H1 (cell line): ENCODE results near the gene ARHGAP26. TPM values are rescaled to one million over a fixed set of nuclear protein-coding genes. Genes with fewer than 3 reads are reported as not detected.

Experiments used
- CTCF ChIA-PET: fragments of 300-600 bp; sonication (Branson Sonifier 250); formaldehyde crosslinking; loops from one replicate; lab custom pipeline; 2021; ENCODE audit not compliant: partially characterized antibody; lab: Charles Lee
- POLR2A ChIA-PET: fragments of 300-600 bp; sonication (Branson Sonifier 250); formaldehyde crosslinking; loops from one replicate; lab custom pipeline; 2021; ENCODE audit warnings: inconsistent platforms; ENCODE audit not compliant: partially characterized antibody; lab: Charles Lee
- DNase-seq, 2 experiments: peaks; one replicate each; pipeline versions ENCODE4 v3.0.0 to v3.0.0-alpha.2; 2010 to 2022; ENCODE audit warnings: low spot score in 2 of 2, low read depth in 1 of 2, mixed read lengths in 1 of 2
- FAIRE-seq: peaks from 2 replicates; lab custom pipeline; 2011; peaks lifted over from hg19 to GRCh38; lab: Jason Lieb, UNC
- H2AFZ ChIP-seq: 2 replicates; pipeline ENCODE4 v1.8.1; 2012; ENCODE audit warnings: low read length, inconsistent platforms
- H2AK5ac ChIP-seq: 2 replicates; pipeline ENCODE4 v1.6.1; 2013; ENCODE audit warnings: low read depth, low read length
- H2BK120ac ChIP-seq: replicated peaks from 2 replicates; pipeline ENCODE3; 2013; ENCODE audit warnings: low read depth, low read length, inconsistent platforms
- H2BK12ac ChIP-seq: 2 replicates; pipeline ENCODE4 v1.6.1; 2013; ENCODE audit warnings: low read depth, low read length
- H2BK15ac ChIP-seq: 2 replicates; pipeline ENCODE4 v1.6.1; 2013; ENCODE audit warnings: low read length
- H2BK20ac ChIP-seq: 2 replicates; pipeline ENCODE4 v1.6.1; 2013; ENCODE audit warnings: low read length
- H2BK5ac ChIP-seq: 2 replicates; pipeline ENCODE4 v1.6.1; 2013; ENCODE audit warnings: low read depth, low read length
- H3K14ac ChIP-seq: 2 replicates; pipeline ENCODE4 v1.6.1; 2013; ENCODE audit warnings: inconsistent platforms; ENCODE audit not compliant: insufficient read length
- H3K18ac ChIP-seq: 2 replicates; pipeline ENCODE4 v1.6.1; 2013; ENCODE audit warnings: low read length; ENCODE audit errors: extremely low read depth
- H3K23ac ChIP-seq: 2 replicates; pipeline ENCODE4 v1.6.1; 2013; ENCODE audit warnings: inconsistent platforms; ENCODE audit not compliant: insufficient read length
- H3K23me2 ChIP-seq: 2 replicates; pipeline ENCODE4 v1.6.1; 2013; ENCODE audit warnings: low read depth, low read length
- H3K27ac ChIP-seq: 2 replicates; pipeline ENCODE4 v1.6.1; 2011; ENCODE audit warnings: low read depth, low read length, inconsistent platforms
- H3K27me3 ChIP-seq, 4 experiments: replicated peaks in 1 of 4; 1 replicate in 1 of 4; 2 replicates in 3 of 4; pipeline versions ENCODE4 v1.6.1 to v1.8.1; 2011 to 2013; ENCODE audit warnings: low read length in 3 of 4, mild to moderate bottlenecking in 3 of 4, inconsistent platforms in 2 of 4, mixed read lengths in 2 of 4, moderate library complexity in 1 of 4; ENCODE audit not compliant: control insufficient read depth in 3 of 4, insufficient read depth in 3 of 4; ENCODE audit errors: extremely low read depth in 1 of 4
- H3K36me3 ChIP-seq, 4 experiments: 2 replicates each; pipeline versions ENCODE4 v1.6.1 to v1.8.1; 2011 to 2013; ENCODE audit warnings: mild to moderate bottlenecking in 4 of 4, low read length in 3 of 4, moderate library complexity in 2 of 4, control low read depth in 1 of 4, inconsistent platforms in 1 of 4; ENCODE audit not compliant: insufficient read depth in 4 of 4, control insufficient read depth in 2 of 4
- H3K4ac ChIP-seq: replicated peaks from 2 replicates; pipeline ENCODE3; 2013; ENCODE audit warnings: low read length, low read depth, mixed read lengths, inconsistent platforms; ENCODE audit not compliant: insufficient read length
- H3K4me1 ChIP-seq, 4 experiments: replicated peaks in 1 of 4; 1 replicate in 1 of 4; 2 replicates in 3 of 4; pipeline versions ENCODE4 v1.6.1 to v1.8.1; 2011 to 2013; ENCODE audit warnings: low read length in 3 of 4, inconsistent platforms in 2 of 4, mixed read lengths in 1 of 4; ENCODE audit not compliant: insufficient read depth in 4 of 4, control insufficient read depth in 3 of 4
- H3K4me2 ChIP-seq, 2 experiments: 2 replicates each; pipeline versions ENCODE4 v1.6.1 to v1.8.1; 2011 to 2013; ENCODE audit warnings: low read depth in 2 of 2, low read length in 2 of 2, control low read depth in 1 of 2, inconsistent platforms in 1 of 2, mild to moderate bottlenecking in 1 of 2; ENCODE audit not compliant: insufficient read depth in 1 of 2
- H3K4me3 ChIP-seq, 4 experiments: fragments of 200-600, 300-600 bp in 1 of 4; sonication (generic), shearing (Covaris generic), sonication (Bioruptor Twin) in 1 of 4; 2 replicates each; pipeline versions ENCODE4 v1.5.1 to v1.8.1; 2011 to 2016; ENCODE audit warnings: low read length in 4 of 4, low read depth in 3 of 4, control low read depth in 2 of 4, inconsistent platforms in 2 of 4, mild to moderate bottlenecking in 2 of 4, mixed read lengths in 1 of 4, moderate library complexity in 1 of 4; ENCODE audit not compliant: insufficient read depth in 2 of 4; ENCODE audit errors: extremely low read depth in 1 of 4
- H3K56ac ChIP-seq: replicated peaks from 2 replicates; pipeline ENCODE3; 2013; ENCODE audit warnings: low read depth, mild to moderate bottlenecking, mixed read lengths, low read length, inconsistent platforms; ENCODE audit not compliant: insufficient read length
- H3K79me1 ChIP-seq: 2 replicates; pipeline ENCODE4 v1.6.1; 2013; ENCODE audit warnings: low read depth, low read length, control low read depth
- H3K79me2 ChIP-seq, 2 experiments: 2 replicates each; pipeline versions ENCODE4 v1.6.1 to v1.8.1; 2012 to 2013; ENCODE audit warnings: low read length in 2 of 2, mild to moderate bottlenecking in 2 of 2, inconsistent platforms in 1 of 2; ENCODE audit not compliant: insufficient read depth in 2 of 2, control insufficient read depth in 1 of 2
- H3K9ac ChIP-seq, 4 experiments: replicated peaks in 1 of 4; 1 replicate in 1 of 4; 2 replicates in 3 of 4; pipeline versions ENCODE4 v1.6.1 to v1.8.1; 2011 to 2013; ENCODE audit warnings: low read depth in 3 of 4, low read length in 3 of 4, control low read depth in 2 of 4, mild to moderate bottlenecking in 2 of 4, moderate library complexity in 2 of 4, inconsistent platforms in 1 of 4; ENCODE audit errors: extremely low read depth in 1 of 4
- H3K9me3 ChIP-seq, 2 experiments: 2 replicates each; pipeline versions ENCODE4 v1.6.1 to v1.8.1; 2012 to 2013; ENCODE audit warnings: mild to moderate bottlenecking in 2 of 2, moderate library complexity in 2 of 2, control low read depth in 1 of 2, inconsistent platforms in 1 of 2, low read depth in 1 of 2, low read length in 1 of 2, mixed read lengths in 1 of 2; ENCODE audit not compliant: insufficient read depth in 2 of 2
- H4K20me1 ChIP-seq, 2 experiments: replicated peaks in 1 of 2; 2 replicates each; pipeline versions ENCODE3 to v1.8.1; 2011 to 2013; ENCODE audit warnings: inconsistent platforms in 2 of 2, low read length in 2 of 2, mild to moderate bottlenecking in 1 of 2; ENCODE audit not compliant: insufficient read depth in 2 of 2, control insufficient read depth in 1 of 2
- H4K5ac ChIP-seq: 2 replicates; pipeline ENCODE4 v1.6.1; 2013; ENCODE audit warnings: low read length, low read depth, mixed read lengths, inconsistent platforms; ENCODE audit not compliant: insufficient read length
- H4K8ac ChIP-seq: 2 replicates; pipeline ENCODE4 v1.8.0; 2013; ENCODE audit warnings: mild to moderate bottlenecking, moderate library complexity, low read length, inconsistent platforms; ENCODE audit not compliant: insufficient read depth; ENCODE audit errors: extremely low read depth
- H4K91ac ChIP-seq: replicated peaks from 2 replicates; pipeline ENCODE3; 2013; ENCODE audit warnings: low read length, mixed read lengths, inconsistent platforms; ENCODE audit not compliant: insufficient read length
- JUN ChIP-seq: IDR thresholded peaks from 2 replicates; pipeline ENCODE4 v1.6.1; 2011; ENCODE audit warnings: low read depth, mild to moderate bottlenecking, improper control_type of control experiment, low read length
- KDM5A ChIP-seq: fragments of 200-600 bp; IDR thresholded peaks from 2 replicates; pipeline ENCODE4 v1.7.1; 2012; ENCODE audit warnings: mild to moderate bottlenecking, low read length, inconsistent platforms, mixed read lengths
- NANOG ChIP-seq: IDR thresholded peaks from 2 replicates; pipeline ENCODE4 v1.6.1; 2011; ENCODE audit warnings: low read length, low read depth, mild to moderate bottlenecking, inconsistent platforms; ENCODE audit not compliant: insufficient read depth, poor library complexity, severe bottlenecking
- SAP30 ChIP-seq: fragments of 300-600 bp; sonication (generic); IDR thresholded peaks from 2 replicates; pipeline ENCODE4 v1.7.1; 2012; ENCODE audit warnings: low read length, moderate library complexity, mild to moderate bottlenecking, inconsistent platforms; ENCODE audit not compliant: insufficient read depth, insufficient replicate concordance
- SIX5 ChIP-seq: IDR thresholded peaks from 2 replicates; pipeline ENCODE4 v1.6.1; 2011; ENCODE audit warnings: mild to moderate bottlenecking, low read depth, low read length
- USF2 ChIP-seq: IDR thresholded peaks from 2 replicates; pipeline ENCODE4 v1.6.1; 2011; ENCODE audit warnings: low read length, improper control_type of control experiment
- WGBS, 2 experiments: shearing (Covaris generic) in 1 of 2; methylation state at CpG; one replicate each; pipeline versions ENCODE4 v1.1.6 to v1.1.7; 2013 to 2015; ENCODE audit warnings: low lambda C conversion rate in 2 of 2, mixed read lengths in 2 of 2, inconsistent platforms in 1 of 2, low coverage in 1 of 2, missing lambda C conversion rate in 1 of 2; ENCODE audit not compliant: insufficient replicate concordance in 2 of 2, insufficient coverage in 1 of 2, insufficient read length in 1 of 2; ENCODE audit errors: extremely low coverage in 1 of 2, missing lambda C conversion rate in 1 of 2; 5-methylcytosine and 5-hydroxymethylcytosine counted together
- polyA plus RNA-seq, 7 experiments: library from polyadenylated mRNA; depleted of rRNA in 3 of 7; stranded (reverse) in 5 of 7; unstranded in 2 of 7; fragments of >200 nt in 5 of 7; fragments of 200-250 nt in 2 of 7; gene quantifications; 1 replicate in 5 of 7; 2 replicates in 1 of 7; 4 replicates in 1 of 7; pipeline versions ENCODE4 v1.2.1 to v1.2.3, GENCODE V29; 2011 to 2013; ENCODE audit warnings: missing spikeins in 2 of 7, mixed read lengths in 2 of 7
- total RNA-seq: library from RNA; stranded (reverse); fragmentation: NEBNext Ultra II Directional; extraction: Animal tissue kit (Norgen Biotek cat#: 25700); gene quantifications from 2 replicates; pipeline ENCODE4 v1.2.1, GENCODE V29; 2021

Gene ARHGAP26
- total and polyA plus RNA-seq, 2 of the 8 experiments (the other 6 are each of a cell fraction or from before 2014, with no cell fraction given) = 7.1 to 24.8 TPM

GRCh38 chr5:143259254-143259605 lies 489.1 kb downstream of the ARHGAP26 start:
- Histone ChIP-seq H4K91ac (no peak overlapping the region), H3K27me3 (no peaks in the 10 kb centered on the region), H2BK5ac (no peak overlapping the region), H3K79me1 (no peaks in the 10 kb centered on the region), H3K4me3 (no peak overlapping the region), H3K9me3 (no peaks in the 10 kb centered on the region), H4K8ac (no peak overlapping the region), H3K27ac (no peak overlapping the region), H3K23me2 (no peaks in the 10 kb centered on the region; the same call in 1 of the 2 replicates), H3K23ac (no peak overlapping the region), H2AK5ac (no peak overlapping the region), H3K79me2 (no peaks in the 10 kb centered on the region), H3K18ac (no peak overlapping the region), H3K4me1 (no peaks in the 10 kb centered on the region), H2BK20ac (no peak overlapping the region), H2BK12ac (no peak overlapping the region), H3K56ac (no peak overlapping the region), H2BK15ac (no peak overlapping the region), H3K4me2 (no peak overlapping the region), H3K36me3 (no peaks in the 10 kb centered on the region), H3K4ac (no peak overlapping the region), H3K14ac (no peak overlapping the region), H4K20me1 (no peaks in the 10 kb centered on the region), H2BK120ac (no peak overlapping the region), H2AFZ (no peak overlapping the region), H3K9ac (no peak overlapping the region), H4K5ac (no peak overlapping the region)
- TF ChIP-seq JUN (no peak), SIX5 (no peak), SAP30 (no peak), NANOG (no peak), USF2 (no peak), KDM5A (no peak)
- POLR2A ChIA-PET = no interaction called here
- CTCF ChIA-PET = no interaction called here
- WGBS, 2 experiments = 96% methylated on average over 7 of the region's 7 CpGs; no CpG with 5 or more reads in 1 of the 2 experiments
- FAIRE-seq (no peak), DNase-seq (no peak)
